Omental fat pad (tissue), 4 donors: ENCODE data around the gene SLC43A1. TPM values are rescaled to one million over a fixed set of nuclear protein-coding genes. Genes with fewer than 3 reads are reported as not detected.

Experiments used
- ATAC-seq: fragments of 150-250 bp; one replicate; pipeline ENCODE4 v1.9.1; 2016; ENCODE audit warnings: mild to moderate bottlenecking, moderate library complexity; ENCODE audit not compliant: low FRiP score
- DNase-seq: peaks from one replicate; pipeline ENCODE4 v3.0.0-alpha.2; 2019; ENCODE audit warnings: low spot score
- total RNA-seq, 4 donors: library from RNA; depleted of rRNA; stranded (reverse); fragments of >200 nt; gene quantifications; one replicate each; pipeline ENCODE4 v1.1.0, GENCODE V29; 2016
- TF ChIP-seq, protein P1 (sequence below), 3 donors: fragments of 450-650 bp; IDR thresholded peaks; one replicate each; pipeline ENCODE4 v1.5.1; 2016 to 2017; ENCODE audit warnings: antibody characterized with exemption in 3 of 3, mild to moderate bottlenecking in 3 of 3, moderate library complexity in 2 of 3

SLC43A1 gene
- total RNA-seq, 4 donors from 2014 or later: 11.5 to 40.4 (median 16.5) TPM

DNA sequence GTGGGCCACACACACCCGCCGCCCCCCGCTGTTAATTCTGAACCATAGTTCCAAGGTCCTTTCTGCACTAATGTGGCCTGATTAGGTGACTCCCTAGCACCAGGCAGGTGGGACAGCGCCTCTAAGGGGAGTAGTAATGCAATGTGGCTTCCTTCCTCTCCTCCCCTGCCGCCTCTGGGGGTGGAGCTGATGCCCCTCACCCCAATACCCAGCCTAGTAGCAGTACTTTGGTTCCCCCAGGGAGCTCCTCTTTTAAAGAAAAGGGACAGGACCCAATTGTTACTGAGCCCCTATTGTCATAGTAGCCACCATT is 40.7 kb downstream of the SLC43A1 start:
- ATAC-seq (no peak), DNase-seq (no peak)
- TF ChIP-seq, protein P1, sequence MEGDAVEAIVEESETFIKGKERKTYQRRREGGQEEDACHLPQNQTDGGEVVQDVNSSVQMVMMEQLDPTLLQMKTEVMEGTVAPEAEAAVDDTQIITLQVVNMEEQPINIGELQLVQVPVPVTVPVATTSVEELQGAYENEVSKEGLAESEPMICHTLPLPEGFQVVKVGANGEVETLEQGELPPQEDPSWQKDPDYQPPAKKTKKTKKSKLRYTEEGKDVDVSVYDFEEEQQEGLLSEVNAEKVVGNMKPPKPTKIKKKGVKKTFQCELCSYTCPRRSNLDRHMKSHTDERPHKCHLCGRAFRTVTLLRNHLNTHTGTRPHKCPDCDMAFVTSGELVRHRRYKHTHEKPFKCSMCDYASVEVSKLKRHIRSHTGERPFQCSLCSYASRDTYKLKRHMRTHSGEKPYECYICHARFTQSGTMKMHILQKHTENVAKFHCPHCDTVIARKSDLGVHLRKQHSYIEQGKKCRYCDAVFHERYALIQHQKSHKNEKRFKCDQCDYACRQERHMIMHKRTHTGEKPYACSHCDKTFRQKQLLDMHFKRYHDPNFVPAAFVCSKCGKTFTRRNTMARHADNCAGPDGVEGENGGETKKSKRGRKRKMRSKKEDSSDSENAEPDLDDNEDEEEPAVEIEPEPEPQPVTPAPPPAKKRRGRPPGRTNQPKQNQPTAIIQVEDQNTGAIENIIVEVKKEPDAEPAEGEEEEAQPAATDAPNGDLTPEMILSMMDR (IDR thresholded peaks at IDR 0.05): no peak

DNA sequence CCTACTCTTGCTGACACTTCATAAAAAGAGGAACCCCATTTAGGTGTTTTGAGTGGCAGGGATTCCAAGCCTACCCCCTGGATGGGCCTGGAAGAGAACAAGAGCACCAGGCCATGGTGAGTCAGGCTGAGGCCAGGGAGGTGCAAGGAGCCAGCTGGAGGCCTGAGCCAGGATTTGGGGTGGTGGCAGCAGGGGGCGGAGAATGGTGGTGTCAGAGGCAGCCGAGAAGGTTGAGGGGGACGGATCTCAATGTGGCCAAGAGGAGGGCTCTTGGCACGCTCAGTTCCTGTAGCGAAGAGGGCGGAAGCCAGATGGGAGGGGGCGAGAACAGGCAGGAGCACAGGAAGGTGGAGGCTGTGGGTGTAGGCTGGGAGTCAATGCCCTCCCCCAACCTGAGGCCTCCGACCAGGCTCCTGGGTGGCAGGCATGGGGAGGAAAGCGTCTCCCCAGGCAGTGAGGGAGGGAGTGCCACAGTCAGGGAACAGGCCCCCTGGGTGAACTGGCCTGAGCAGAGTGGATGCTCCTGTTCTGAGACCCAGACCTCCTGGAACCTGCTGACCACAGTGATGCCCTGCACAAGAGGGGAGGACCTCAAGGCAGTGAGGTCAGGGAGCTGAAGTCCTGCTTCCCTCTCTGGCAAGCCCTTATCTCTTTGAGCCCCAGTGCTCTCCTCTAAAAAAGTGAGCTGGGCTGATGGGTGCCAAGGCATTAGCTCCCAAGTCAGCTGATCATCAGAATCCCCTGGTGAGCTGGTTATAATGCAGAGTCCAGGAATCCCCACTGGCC is 41.3 kb downstream of the SLC43A1 start:
- ATAC-seq (no peak), DNase-seq (no peak)
- TF ChIP-seq, protein P1 (IDR thresholded peaks at IDR 0.05): no peak

DNA sequence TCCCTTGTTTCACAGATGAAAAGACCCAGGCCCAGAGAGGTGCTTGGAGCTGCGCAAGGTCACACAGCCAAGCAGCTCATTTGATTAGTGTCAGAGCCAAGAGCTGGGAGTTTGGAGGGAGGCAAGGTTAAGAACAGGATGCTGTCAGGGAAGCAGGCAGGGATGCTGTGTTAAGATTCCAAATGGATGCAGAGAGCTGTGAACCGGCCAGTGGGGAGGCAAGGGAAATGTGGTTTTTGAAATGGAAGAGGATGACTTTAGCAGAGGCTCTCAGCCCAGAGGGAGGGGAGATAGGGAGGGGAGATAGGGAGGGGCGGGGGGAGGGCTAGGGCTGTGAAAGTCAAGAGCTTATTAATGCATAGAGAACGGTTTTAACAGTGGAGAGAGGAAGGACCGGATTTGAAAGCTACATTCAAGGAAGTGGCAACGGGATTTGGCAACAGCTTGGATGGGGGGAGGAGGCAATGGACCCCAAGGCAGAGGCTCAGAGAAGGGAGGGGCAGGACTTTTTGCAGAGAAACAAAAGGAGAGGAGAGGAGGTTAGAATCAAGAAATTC is 42.1 kb downstream of the SLC43A1 start:
- ATAC-seq: no peak
- DNase-seq: no peak
- TF ChIP-seq, protein P1 (IDR thresholded peaks at IDR 0.05): no peak

DNA sequence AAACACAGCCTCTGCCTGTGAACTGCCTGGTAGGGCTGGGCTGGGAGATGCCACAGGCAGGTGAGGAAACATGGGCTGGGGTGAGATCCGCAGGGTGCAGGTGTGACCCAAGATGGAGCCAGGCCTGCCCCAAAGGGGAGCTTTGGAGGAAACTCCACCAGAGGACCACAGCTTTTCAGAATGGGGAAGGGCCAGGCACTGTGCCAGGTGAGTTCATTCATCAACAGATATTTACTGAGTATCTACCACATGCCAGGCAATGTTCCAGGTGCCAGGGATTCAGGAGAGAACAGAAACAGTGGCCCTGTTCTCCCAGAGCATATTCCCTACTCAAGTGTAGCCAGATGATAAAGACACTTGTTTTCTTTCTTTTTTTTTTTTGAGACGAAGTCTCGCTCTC is 44.0 kb downstream of the SLC43A1 start:
- TF ChIP-seq, protein P1 (IDR thresholded peaks at IDR 0.05): no peak
- no peak for ATAC-seq
- no peak for DNase-seq

DNA sequence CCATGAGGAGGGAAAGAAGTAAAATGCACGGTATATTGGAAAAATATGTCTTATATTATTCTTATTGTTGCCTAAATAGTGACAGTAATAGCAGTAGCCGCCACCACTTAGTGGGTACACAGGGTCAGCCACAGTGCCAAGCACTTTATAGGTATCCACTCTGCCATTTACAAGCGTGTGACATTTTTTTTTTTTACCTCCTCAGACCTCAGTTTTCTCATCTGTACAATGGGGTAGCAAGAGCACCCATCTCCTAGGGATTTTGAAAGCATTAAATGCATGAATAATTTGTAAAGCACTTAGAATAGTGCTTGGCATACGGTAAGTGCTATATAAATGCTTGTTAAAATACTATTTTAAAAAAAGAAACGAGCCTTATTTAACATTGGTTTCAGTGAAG is 46.2 kb downstream of the SLC43A1 start:
- TF ChIP-seq, protein P1 (IDR thresholded peaks at IDR 0.05): no peak
- DNase-seq: no peak
- ATAC-seq: no peak

DNA sequence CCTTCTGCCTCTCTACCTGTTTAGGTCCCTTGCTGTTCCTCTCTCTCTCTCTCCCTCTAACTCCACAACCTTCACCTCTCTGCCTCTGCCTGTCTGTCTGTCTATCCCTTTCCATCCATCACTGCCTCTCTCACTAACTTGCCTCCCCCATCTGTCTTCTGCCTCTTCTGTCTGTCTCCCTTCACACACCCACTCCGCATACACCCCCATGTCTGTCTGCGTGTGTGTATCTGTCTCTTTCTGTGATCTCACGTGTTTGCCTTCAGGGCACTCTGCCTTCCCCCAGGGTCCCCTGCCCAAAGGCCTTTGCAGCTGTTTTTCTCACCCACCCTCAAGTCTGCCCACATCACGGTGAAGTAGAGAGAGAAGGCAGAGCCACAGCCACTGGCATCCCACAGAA is 47.2 kb downstream of the SLC43A1 start:
- DNase-seq (no peak), ATAC-seq (no peak)
- TF ChIP-seq, protein P1 (IDR thresholded peaks at IDR 0.05): no peak
